Activated naive CD8-positive, alpha-beta T cell treated with anti-CD3 and anti-CD28 coated beads, Interleukin-2, amount 10 ng/mL, durations not matched to agents 7 days and 5 days (primary cell): ENCODE measurements around the gene EIF2B1. TPM values are rescaled to one million over a fixed set of nuclear protein-coding genes. Genes with fewer than 3 reads are reported as not detected.

Experiments
- ATAC-seq: fragments of 150-1000 bp; cut with Tn5 transposase; one replicate; pipeline ENCODE4 v1.10.0; 2021; ENCODE audit warnings: low read depth, moderate library complexity
- POLR2A ChIA-PET: fragments of 350-600 bp; sonication (Branson Sonifier 250); formaldehyde crosslinking; loops from one replicate; lab custom pipeline; 2021; ENCODE audit warnings: antibody characterized with exemption; lab: Charles Lee
- DNase-seq: peaks from one replicate; pipeline ENCODE4 v3.0.0; 2021
- H3K27ac Mint-ChIP-seq: one replicate; pipeline ENCODE4 v1.8.0; 2022; ENCODE audit warnings: mild to moderate bottlenecking, mixed read lengths
- H3K27me3 Mint-ChIP-seq: one replicate; pipeline ENCODE4 v1.8.0; 2022; ENCODE audit warnings: mild to moderate bottlenecking, moderate library complexity, mixed read lengths
- H3K36me3 Mint-ChIP-seq: one replicate; pipeline ENCODE4 v1.8.0; 2021; ENCODE audit warnings: mild to moderate bottlenecking, mixed read lengths
- H3K4me1 Mint-ChIP-seq: one replicate; pipeline ENCODE4 v1.8.0; 2021; ENCODE audit warnings: mixed read lengths
- H3K4me3 Mint-ChIP-seq: one replicate; pipeline ENCODE4 v1.8.0; 2022; ENCODE audit warnings: mild to moderate bottlenecking, moderate library complexity, mixed read lengths
- H3K9me3 Mint-ChIP-seq: one replicate; pipeline ENCODE4 v1.8.0; 2021; ENCODE audit warnings: mixed read lengths
- total RNA-seq, 2 experiments: library from RNA; stranded (reverse); gene quantifications; one replicate each; pipeline ENCODE4 v1.2.3, GENCODE V29; 2021

Gene EIF2B1
- total RNA-seq, result 10 to 100 TPM; 56.8 to 62.8 TPM

DNA sequence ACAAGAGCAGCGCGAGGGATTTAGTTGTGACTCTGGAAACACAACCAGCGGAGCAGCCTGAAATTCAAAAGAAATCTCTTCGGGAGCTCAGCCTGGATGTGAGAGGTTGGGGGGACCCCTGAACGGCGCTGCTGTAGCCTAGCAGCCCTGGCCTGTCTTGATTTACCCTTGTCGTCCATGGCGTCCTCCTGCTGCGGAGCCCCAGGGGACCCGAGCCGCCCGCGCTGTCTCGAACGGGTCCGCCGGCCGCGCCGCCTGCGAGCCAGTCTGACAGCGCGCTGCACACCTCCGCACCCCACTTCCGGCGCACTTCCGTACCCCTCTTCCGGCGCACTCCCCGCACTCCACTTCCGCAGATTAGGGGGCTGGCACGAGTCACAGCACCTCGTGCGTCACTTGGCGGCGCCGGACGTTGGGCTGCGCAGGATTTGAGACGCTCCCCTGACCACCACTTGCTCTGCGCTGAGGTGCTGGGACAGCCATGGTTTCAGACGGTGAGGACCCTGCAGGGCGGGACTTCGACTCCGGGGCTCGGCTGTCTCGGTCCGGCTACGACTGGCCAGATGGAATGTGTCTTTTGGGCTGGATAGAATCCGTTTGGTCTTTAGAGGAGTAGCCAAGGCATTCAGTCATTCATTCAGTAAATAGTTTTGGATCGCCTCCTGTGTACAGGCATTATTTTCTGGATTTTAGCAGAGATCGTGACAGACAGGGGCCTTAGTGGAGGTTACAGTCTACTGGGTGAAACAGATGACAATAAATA, at the start of gene EIF2B1, which contains the start of gene GTF2H3:
EIF2B1 (minus strand) TSS at position 308 of the 763 bp plus-strand sequence; CDS start at position 179, 129 bp downstream.
GTF2H3 (plus strand) TSS at position 451 of the 763 bp plus-strand sequence; CDS start at position 482, 31 bp downstream.
- peaks cover 23% of the 10 kb centered on the region for H3K4me1 Mint-ChIP-seq
- peaks cover 12% of the 10 kb centered on the region for H3K36me3 Mint-ChIP-seq
- peak within 1 kb of the TSS; percentile 97 for H3K4me3 Mint-ChIP-seq
- ATAC-seq (peak; percentile 97), DNase-seq (peak; percentile 95)
- POLR2A ChIA-PET, result interaction anchor here (1.2 to 2.0 kb wide), 3 partner anchors 32 to 268 kb away, joined by 4 to 8 read pairs (median 7); partner anchors contain the start of genes ATP6V0A2 and DDX55
- no peaks in the 10 kb centered on the region for H3K9me3 Mint-ChIP-seq
- H3K27ac Mint-ChIP-seq, result peak within 1 kb of the TSS; percentile 98
- no peaks in the 10 kb centered on the region for H3K27me3 Mint-ChIP-seq

DNA sequence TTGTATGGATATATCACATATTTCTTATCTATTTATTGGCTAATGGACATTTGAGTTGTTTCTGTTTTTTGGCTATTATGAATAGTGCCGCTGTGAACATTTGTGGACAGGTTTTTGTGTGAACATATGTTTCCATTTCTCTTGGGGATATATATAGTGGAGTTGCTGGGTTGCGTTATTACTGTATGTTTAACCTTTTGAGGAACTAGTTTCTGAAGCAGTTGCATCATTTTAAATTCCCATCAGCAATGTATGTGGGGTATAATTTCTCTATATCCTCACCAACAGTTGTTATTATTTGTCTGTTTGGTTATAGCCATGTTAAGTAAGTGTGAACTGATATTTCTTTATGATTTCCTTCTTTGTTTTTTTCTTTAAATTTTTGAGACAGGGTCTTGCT, 48.1 kb upstream of the EIF2B1 start:
- no peak for ATAC-seq
- DNase-seq, result no peak
- Mint-ChIP-seq H3K4me1 (peaks cover 2% of the 10 kb centered on the region), H3K9me3 (no peaks in the 10 kb centered on the region), H3K36me3 (peaks cover 6% of the 10 kb centered on the region), H3K27ac (no peak overlapping the region), H3K27me3 (no peaks in the 10 kb centered on the region), H3K4me3 (no peak overlapping the region)
- POLR2A ChIA-PET, result no interaction called here

DNA sequence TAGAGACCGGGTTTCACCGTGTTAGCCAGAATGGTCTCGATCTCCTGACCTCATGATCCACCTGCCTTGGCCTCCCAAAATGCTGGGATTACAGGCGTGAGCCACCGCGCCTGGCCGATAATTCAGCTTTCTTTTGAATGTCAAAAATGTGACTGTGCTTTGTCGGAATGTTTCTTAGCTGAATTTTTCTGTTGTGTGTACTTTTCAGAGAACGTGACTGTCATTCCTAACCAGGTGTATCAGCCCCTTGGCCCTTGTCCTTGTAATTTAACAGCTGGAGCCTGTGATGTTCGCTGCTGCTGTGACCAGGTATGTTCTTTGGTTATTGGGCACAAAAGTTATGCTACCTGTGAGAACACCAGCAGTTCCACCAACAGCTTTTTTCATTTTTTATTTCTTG, 45.5 kb upstream of the EIF2B1 start:
- no peaks in the 10 kb centered on the region for H3K27me3 Mint-ChIP-seq

DNA sequence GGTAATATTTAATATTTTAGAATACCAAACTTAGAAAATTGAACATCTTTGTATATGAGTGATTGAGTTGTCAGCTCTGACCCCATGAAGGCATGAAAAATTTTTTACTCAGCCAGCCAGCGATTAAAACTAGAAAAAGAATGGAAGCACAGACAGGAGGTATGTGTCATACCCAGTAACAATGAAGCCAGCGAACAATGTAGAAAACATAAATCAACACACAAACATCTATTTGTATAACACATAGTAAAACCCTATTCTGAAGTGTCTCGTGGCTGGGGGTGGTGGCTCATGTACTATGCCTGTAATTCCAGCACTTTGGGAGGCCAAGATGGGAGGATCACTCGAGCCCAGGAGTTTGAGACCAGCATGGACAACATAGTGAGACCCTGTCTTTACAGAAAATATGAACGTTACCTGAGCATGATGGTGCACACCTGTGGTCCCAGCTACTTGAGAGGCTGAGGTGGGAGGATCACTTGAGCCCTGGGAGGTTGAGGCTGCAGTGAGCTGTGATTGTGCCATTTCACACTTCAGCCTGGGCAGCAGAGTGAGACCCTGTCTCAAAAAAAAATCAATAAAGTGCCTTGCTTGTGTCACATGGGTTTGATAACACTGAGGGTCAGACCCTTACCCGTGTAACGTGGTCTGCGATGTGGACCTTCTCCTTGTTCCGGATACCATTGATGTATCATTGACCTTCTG, 43.3 kb upstream of the EIF2B1 start:
- peaks cover 6% of the 10 kb centered on the region for H3K36me3 Mint-ChIP-seq
- peaks cover 2% of the 10 kb centered on the region for H3K4me1 Mint-ChIP-seq
- DNase-seq, result no peak
- no peaks in the 10 kb centered on the region for H3K27me3 Mint-ChIP-seq
- no peak overlapping the region for H3K4me3 Mint-ChIP-seq
- ATAC-seq, result no peak
- no peak overlapping the region for H3K27ac Mint-ChIP-seq
- POLR2A ChIA-PET, result no interaction called here
- H3K9me3 Mint-ChIP-seq, result no peaks in the 10 kb centered on the region

More for the DNA sequence above, 45.5 kb upstream of the EIF2B1 start:
- Mint-ChIP-seq H3K9me3 (no peaks in the 10 kb centered on the region), H3K4me3 (no peak overlapping the region), H3K36me3 (peaks cover 6% of the 10 kb centered on the region), H3K27ac (no peak overlapping the region), H3K4me1 (peaks cover 2% of the 10 kb centered on the region)
- POLR2A ChIA-PET, result no interaction called here
- no peak for DNase-seq
- no peak for ATAC-seq

DNA sequence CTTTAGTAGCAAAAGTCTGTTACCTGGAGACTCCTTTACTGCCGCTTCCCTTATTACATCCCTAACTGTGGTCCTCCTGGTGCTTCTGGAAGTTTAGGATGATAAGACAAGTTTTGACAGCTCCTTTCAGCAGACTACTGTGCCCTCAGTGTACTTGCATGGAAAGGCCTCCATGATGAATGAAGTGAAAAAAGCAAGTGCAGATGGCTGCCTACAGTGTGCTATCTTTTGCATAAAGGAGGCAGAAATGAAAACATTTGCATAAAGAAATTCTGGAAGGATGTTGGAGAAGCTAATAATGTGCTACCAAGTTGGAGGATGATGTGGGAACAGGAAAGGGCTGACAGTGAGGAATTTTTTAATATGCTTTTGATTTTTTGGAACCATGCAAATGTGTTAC, 42.0 kb upstream of the EIF2B1 start:
- ATAC-seq, result no peak
- no peaks in the 10 kb centered on the region for H3K27me3 Mint-ChIP-seq
- DNase-seq, result no peak
- H3K9me3 Mint-ChIP-seq, result no peaks in the 10 kb centered on the region
- no peak overlapping the region for H3K4me3 Mint-ChIP-seq
- H3K4me1 Mint-ChIP-seq, result peaks cover 2% of the 10 kb centered on the region
- H3K27ac Mint-ChIP-seq, result no peak overlapping the region
- no peaks in the 10 kb centered on the region for H3K36me3 Mint-ChIP-seq
- POLR2A ChIA-PET, result no interaction called here

DNA sequence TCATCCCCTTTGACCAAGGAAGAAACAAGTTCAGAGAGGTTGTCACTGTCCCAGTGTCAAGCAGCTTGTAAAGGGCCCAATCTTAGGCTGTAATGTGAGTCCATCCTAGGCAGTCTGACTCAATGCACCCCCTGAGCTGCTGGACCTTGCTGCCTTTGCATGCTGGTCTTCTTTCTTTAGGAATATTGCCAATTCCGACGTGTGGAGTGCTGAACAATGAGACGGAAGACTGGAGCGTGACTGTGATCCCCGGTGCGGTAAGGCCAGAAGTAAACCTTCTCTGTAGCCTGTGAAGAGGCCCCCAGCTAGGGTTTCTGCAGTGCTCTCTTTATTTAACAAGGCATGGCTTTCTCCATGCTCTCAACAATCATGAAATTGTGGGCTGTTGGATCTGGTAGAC, 38.4 kb upstream of the EIF2B1 start:
- no peaks in the 10 kb centered on the region for H3K4me1 Mint-ChIP-seq
- no peak overlapping the region for H3K27ac Mint-ChIP-seq
- no peaks in the 10 kb centered on the region for H3K27me3 Mint-ChIP-seq
- POLR2A ChIA-PET, result interaction anchor here (2.0 kb wide), 1 partner anchor 41 kb away, joined by 8 read pairs; the partner anchor contains the start of gene ATP6V0A2
- no peaks in the 10 kb centered on the region for H3K36me3 Mint-ChIP-seq
- no peaks in the 10 kb centered on the region for H3K9me3 Mint-ChIP-seq
- no peak for DNase-seq
- no peak for ATAC-seq
- peak overlapping the region; percentile 84 for H3K4me3 Mint-ChIP-seq

DNA sequence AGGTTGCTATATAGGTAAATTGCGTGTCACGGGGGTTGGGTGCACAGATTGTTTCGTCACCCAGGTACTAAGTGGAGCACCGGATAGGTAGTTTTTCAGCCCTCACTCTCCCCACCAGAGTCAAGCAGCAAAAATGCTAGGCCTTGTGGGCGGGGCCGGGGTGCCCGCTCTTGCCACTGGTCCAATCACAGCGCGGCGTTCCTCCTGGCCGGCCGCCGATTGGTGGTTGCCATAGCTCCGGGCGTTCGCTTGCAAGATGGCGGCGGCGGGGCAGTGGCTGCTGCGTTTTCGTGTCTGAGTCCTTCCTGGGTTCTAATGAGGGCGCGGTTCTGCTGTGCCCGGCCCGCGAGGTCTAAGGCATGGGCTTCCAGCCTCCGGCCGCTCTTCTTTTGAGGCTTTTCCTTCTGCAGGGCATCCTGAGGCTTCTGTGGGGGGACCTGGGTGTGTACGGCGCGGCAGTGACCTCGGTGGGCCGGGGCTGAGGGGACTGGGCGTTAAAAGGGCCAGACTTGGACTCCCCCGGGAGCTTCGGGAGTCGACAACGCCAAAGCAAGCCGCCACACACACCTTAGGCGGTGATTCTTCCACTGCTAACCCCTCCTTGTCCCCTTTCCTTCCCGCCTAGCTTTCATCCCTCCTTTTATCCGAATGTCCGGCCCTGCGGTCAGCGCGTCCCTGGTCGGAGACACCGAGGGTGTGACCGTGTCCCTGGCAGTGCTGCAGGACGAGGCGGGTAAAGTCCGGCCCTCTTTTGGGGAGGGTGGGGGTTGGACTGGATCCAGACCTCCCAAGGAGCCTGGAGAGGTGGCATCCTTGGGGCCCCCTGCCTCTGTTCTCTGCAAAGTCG, 37.6 kb upstream of the EIF2B1 start, which contains the start of gene TCTN2:
TCTN2 (plus strand) TSS at position 232 of the 847 bp plus-strand sequence; CDS start at position 360, 128 bp downstream.
- DNase-seq (peak; percentile 95), ATAC-seq (peak; percentile 99)
- Mint-ChIP-seq H3K4me1 (no peaks in the 10 kb centered on the region), H3K36me3 (no peaks in the 10 kb centered on the region), H3K4me3 (peak within 1 kb of the TSS; percentile 84), H3K9me3 (no peaks in the 10 kb centered on the region), H3K27ac (peak within 1 kb of the TSS; percentile 62), H3K27me3 (no peaks in the 10 kb centered on the region)
- POLR2A ChIA-PET, result interaction anchor here (1.0 to 2.0 kb wide), 2 partner anchors 11 to 41 kb away, joined by 4 to 8 read pairs; partner anchors contain the start of gene ATP6V0A2

DNA sequence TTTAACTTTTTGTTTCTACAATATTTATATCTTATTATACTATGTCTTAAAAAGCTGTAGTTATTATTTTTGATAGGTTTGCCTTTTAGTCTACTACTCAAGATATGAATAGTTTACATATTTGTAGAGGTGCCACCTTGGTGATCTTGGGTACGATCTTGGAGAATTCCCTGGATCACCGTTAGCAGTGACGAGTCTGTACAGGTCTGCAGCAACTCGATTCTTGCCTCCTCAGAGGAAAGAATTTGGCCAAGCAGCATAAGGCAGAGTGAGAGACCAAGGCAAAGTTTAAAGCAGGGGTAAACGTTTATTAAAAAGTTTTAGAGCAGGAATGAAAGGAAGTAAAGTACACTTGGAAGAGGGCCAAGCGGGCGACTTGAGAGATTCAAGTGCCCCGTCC, 34.3 kb upstream of the EIF2B1 start:
- Mint-ChIP-seq H3K27me3 (no peaks in the 10 kb centered on the region), H3K4me1 (no peaks in the 10 kb centered on the region), H3K4me3 (no peak overlapping the region), H3K9me3 (no peaks in the 10 kb centered on the region), H3K36me3 (peaks cover 14% of the 10 kb centered on the region), H3K27ac (no peak overlapping the region)
- ATAC-seq, result no peak
- POLR2A ChIA-PET, result no interaction called here
- DNase-seq, result no peak

DNA sequence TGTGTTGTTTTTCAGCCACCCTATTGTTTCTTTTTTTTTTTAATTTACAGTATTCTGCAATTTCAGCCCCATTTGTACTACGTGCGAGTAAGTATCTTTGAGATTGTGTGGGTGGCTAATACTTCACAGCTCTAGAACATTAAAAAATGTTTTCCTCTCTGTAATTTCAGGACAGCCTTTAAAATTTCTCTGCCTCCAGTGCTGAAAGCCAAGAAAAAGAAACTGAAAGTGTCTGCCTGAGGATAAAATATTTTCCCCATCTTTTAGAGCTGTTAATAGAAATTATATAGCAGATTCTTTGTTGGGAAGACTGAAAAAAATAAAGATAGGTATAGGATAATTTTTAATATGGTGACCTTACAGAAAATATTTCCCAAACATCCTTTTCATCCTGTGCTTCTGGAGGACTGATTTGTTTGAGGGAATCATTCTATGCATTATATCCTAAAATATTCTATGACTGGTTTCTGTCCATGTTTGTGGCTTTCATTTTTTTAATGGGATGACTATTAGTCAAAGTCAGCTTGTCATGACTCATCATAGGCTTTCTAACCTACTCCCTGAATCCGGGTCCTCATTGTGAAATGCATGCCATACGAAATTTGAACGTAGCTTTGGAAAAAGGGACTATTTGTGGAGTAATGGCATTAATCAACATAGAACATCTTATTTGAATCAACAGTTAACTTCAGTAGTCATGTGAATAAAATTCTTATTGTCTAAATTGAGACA, 26.7 kb upstream of the EIF2B1 start:
- H3K9me3 Mint-ChIP-seq, result no peaks in the 10 kb centered on the region
- H3K27ac Mint-ChIP-seq, result peak overlapping the region; percentile 61
- H3K4me1 Mint-ChIP-seq, result peaks cover 15% of the 10 kb centered on the region
- no peaks in the 10 kb centered on the region for H3K27me3 Mint-ChIP-seq
- POLR2A ChIA-PET, result interaction anchor here (1.1 kb wide), 1 partner anchor 11 kb away, joined by 4 read pairs; the partner anchor contains the start of gene TCTN2
- no peak for DNase-seq
- H3K4me3 Mint-ChIP-seq, result peak overlapping the region; percentile 3
- no peak for ATAC-seq
- H3K36me3 Mint-ChIP-seq, result peaks cover 27% of the 10 kb centered on the region

DNA sequence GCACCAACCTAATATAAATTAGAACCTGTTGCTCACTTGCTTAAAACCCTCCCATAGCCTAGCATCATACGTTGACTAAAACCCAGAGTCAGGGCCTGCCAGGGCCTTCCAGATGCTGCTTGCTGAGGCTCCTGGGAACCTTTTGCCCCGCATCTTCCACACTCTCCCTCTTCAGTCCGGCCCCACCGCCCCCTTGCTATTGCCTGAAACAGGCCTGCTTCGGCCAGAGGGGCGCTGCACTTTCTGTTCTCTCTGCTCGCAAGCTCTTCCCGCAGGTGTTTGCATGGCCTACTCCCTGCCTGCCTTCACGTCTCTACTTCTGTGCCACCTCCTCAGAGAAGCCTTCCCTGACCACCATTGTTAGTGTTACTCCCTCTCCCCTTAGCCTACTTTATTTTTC, 23.7 kb upstream of the EIF2B1 start:
- H3K27ac Mint-ChIP-seq, result peak overlapping the region; percentile 10
- no peak overlapping the region for H3K4me3 Mint-ChIP-seq
- peaks cover 17% of the 10 kb centered on the region for H3K4me1 Mint-ChIP-seq
- ATAC-seq (no peak), DNase-seq (no peak)
- H3K27me3 Mint-ChIP-seq, result no peaks in the 10 kb centered on the region
- peaks cover 21% of the 10 kb centered on the region for H3K36me3 Mint-ChIP-seq
- POLR2A ChIA-PET, result no interaction called here
- no peaks in the 10 kb centered on the region for H3K9me3 Mint-ChIP-seq

DNA sequence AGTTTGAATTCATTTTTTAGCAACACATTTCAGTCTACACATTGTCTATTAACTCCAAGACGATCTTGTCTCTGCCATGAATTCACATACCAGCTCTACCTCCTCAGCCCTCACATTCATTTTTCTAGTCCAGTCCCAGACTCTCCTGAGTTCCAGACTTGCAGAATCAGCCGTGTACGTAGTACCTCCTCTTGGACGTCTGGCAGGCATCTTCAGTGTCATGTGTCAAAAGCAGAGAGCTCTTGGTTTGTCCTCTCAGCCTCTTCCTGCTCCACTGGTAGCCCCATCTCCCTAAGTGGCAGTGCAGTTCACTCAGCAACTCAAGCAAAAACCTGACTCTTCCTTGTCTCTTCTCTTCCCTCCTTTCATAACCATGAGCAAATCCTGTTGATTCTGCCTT, 22.9 kb upstream of the EIF2B1 start:
- Mint-ChIP-seq H3K27ac (peak overlapping the region; percentile 2), H3K27me3 (no peaks in the 10 kb centered on the region), H3K36me3 (peaks cover 24% of the 10 kb centered on the region), H3K4me1 (peaks cover 17% of the 10 kb centered on the region), H3K4me3 (no peak overlapping the region), H3K9me3 (no peaks in the 10 kb centered on the region)
- POLR2A ChIA-PET, result no interaction called here
- no peak for ATAC-seq
- DNase-seq, result no peak

DNA sequence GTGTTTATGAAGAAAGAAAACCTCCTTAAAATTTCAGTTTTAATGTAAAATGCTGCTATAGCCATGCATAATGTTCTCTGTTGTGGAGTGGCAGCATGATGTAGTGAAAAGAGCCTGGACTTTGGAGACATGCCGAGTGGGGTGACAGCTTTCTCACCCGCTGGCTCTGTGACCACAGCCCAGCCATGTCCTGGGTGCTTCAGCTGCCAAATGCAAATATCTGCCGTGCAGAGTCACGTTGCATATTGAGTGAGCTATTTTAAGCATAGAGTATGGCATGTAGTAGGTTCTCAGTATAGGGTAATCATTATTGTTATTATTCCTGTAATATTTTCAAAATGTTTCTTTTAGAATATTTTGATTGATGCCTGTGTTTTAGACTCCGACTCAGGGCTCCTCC, 21.9 kb upstream of the EIF2B1 start:
- ATAC-seq (no peak), DNase-seq (no peak)
- peaks cover 23% of the 10 kb centered on the region for H3K36me3 Mint-ChIP-seq
- no peaks in the 10 kb centered on the region for H3K27me3 Mint-ChIP-seq
- no peak overlapping the region for H3K27ac Mint-ChIP-seq
- no peaks in the 10 kb centered on the region for H3K9me3 Mint-ChIP-seq
- H3K4me1 Mint-ChIP-seq, result peaks cover 14% of the 10 kb centered on the region
- H3K4me3 Mint-ChIP-seq, result no peak overlapping the region
- POLR2A ChIA-PET, result no interaction called here
